GM15510 (cell line): ENCODE data around the gene SPR.

Experiments
- POLR2A ChIP-seq: IDR thresholded peaks from 3 replicates; pipeline ENCODE4 v1.6.1; 2011; ENCODE audit warnings: borderline replicate concordance; ENCODE audit not compliant: insufficient read length; ENCODE audit errors: extremely low read depth

The SPR gene

DNA sequence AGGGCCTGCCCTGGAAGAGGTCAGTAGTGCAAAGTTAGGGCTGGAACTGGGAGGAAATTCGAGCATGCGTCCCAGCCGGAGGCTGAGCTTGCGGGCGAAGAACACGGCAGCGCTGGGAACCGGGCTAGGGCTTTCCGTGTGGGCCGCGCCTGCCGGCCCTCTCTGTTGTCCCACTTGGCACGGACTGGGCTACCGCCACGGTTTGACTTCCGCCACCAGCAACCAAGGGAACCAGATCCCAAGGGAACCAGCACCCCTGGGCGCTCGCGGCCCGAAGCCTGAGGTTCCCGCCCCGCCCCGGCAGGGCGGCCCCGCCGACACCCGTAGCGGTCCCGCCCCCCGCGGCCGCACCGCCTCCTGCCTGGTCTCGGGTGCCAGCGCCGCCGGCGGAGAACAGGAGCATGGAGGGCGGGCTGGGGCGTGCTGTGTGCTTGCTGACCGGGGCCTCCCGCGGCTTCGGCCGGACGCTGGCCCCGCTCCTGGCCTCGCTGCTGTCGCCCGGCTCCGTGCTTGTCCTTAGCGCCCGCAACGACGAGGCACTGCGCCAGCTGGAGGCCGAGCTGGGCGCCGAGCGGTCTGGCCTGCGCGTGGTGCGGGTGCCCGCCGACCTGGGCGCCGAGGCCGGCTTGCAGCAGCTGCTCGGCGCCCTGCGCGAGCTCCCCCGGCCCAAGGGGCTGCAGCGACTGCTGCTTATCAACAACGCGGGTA is at the start of gene SPR:
Gene SPR, plus strand, starts transcription at position 377 of the 708 bp plus-strand sequence. Its CDS starts 25 bp downstream, at position 402.
- TF ChIP-seq POLR2A, result peak; percentile 35

DNA sequence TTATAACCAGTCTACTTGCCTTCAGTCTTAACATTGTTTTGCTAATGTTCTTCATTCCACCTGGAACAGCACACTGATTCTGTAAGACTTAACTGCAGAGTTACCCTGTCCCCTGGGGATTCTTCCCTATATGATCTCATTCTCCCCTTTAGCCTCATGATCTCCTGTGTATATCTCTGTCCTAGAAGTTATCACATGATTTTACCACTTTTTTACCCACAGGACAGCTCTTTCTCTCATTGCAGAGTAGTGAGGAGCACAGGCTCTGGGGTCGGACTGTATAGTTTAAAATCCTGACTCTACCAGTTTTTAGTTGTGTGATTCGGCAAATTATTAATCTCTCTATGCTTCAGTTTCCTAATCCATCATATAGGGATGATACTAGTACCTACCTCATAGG is 47.1 kb upstream of the SPR start:
- TF ChIP-seq POLR2A, result no peak

DNA sequence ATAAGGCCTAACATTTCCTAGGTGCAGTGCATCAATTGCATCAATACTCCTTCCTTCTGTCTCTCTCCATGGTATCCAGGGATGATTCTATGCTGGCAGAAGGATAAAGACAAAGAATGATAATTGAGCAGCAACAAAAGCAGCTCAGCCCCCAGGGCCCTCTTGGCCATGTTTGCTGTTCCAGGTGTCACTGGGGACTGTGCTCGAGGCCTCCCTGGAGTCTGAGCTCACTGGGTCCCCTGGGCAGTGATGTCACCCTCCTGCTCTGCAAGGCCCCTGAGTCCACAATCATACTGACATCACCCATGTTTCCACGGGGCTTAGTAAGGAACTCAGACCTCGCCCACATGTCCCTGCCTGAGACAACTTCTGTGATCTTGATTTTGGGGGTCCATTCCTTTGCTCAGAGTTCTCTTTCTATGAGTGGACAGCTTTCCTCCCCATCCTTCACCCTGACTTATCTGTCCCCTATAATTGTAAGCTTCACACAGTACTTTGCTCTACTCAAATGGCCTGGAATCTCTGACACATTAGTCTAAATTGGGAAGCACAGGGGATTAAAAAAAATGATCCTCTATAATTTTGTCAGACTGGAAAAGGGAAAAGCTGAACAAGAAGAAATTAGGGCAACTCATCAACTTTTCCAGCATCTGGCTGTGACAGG is 45.6 kb upstream of the SPR start:
- no peak for TF ChIP-seq POLR2A

DNA sequence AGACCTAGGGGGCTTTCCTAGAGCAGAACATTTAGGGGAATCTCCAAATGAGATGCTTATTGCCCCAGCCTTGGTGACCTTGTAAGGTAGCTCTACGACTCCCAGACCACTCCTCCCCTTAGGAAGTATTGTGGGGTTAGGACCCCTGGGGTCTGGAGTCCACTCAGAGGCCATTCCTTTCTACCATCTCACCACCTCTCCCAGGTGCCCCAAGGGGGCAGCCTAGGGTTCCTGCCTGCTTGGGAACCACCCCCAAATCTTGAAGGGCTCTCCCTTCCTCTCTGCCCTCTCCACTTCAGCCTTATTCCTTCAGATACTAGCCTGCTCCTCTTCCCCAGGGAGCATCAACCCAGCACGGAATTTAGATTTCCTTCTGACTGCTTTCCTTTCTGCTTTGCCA is 43.9 kb upstream of the SPR start:
- TF ChIP-seq POLR2A, result no peak

DNA sequence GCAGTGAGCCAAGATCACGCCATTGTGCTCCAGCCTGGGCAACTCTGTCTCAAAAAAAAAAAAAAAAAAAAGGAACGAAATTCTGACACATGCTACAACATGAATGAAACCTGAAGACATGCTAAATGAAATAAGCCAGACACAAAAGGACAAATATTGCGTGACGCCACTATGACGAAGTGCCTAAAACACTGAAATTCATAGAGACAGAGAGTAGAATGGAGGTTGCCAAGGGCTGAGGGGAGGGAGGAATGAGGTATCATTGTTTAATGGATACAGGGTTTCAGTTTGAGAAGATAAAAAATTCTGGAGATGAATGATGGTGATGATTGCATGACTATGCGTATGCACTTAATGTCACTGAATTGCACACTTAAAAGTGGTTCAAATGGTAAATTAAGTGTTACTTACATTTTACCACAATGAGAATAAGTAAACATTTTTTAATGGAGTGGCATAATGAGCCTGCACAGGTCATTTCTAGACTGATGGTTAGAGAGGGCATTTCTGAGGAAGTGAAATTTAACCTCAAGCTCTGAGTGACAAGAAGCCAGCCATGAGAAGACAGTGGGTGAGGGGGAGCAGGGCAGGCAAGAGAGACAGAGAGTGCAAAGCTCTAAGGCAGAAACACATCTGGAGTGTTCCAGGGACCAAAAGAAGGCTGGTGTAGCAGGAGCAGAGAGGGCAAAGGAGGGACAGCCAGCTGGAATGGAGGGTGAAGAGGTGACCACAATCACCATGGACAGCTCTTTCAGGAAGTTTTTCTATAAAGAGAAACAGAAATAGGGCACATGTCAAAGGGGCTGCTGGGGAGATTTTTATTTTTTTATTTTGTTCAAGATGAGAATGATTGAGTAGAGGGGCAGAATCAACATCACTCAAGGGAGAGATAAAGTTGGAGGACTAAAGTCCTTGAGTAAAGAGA is 40.8 kb upstream of the SPR start:
- no peak for TF ChIP-seq POLR2A

DNA sequence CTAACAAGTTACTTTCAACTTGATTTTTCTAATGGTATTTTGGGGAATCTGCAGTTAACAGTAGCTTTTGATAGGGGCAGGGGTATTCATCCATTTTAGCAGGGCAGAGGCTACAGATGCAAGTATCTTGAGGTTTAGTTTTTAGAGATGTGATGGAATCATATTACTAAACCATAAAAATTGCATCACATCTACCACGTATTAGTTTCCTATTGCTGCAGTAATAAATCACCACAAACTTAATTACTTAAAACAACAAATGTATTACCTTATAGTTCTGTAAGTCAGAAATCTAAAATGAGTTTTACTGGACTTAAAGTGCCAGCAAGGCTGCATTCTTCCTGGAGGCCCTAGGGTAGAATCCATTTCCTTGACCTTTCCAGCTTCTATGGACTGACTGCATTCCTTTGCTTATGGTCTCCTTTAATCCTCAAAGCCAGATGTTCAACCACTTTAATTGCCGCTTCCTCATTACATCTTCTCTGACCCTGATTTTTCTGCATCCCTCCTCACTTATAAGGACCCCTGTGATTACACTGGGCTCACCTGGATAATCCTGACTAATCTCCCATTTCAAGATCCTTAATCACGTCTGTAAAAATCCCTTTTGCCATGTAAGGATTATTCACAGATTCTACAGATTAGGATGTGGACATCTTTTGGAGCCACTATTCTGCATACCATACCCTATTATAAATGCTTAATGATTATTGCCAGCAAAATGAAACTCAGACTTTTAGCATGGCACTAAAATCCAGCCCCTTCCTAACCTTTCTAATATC is 39.5 kb upstream of the SPR start:
- TF ChIP-seq POLR2A, result no peak

DNA sequence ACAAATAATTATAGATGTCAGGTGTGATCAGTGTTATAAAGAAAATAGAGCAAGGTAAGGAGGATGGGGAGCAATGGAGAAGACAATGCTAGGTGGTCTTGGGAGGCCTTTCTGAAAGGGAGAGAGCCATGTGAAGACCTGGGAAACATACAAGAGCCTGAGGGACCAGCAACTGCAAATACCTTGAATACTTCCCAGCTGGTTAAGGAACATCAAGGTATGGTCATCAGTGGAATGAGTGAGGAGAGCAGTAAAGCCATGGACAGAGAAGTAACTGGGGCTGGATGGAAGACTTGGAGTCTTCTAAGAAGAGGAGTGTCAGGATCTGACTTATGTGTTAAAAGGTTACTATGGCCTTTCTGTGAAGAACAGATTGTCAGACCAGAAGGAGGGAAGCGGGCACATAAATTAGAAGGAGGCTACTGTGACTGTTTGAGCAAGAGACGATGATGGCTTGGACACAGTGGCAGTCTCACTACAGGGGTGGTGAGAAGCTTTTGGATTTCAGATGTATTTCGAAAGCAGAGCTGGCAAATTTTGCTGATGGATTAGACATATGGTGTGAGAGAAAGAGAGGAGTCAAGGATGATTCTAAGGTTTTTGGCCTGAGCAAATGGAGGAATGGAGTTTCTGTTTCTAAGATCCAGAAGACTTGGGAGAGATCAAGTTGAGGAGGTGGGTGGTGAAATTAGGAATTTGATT is 38.6 kb upstream of the SPR start:
- TF ChIP-seq POLR2A, result no peak

DNA sequence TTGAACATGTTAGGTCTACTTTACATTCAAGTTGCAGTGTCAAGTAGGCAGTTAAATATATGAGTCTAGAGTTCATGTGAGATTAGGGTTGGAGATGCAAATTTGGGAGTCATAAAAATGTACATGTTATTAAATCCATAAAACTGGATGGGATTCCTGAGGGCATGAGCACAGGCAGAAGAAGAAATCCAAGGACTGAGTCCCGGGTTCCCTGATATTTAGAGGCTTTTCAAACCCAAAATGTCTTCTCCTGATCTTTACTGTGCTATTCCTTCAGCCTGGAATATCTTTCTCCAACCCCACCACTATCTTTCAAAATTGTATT is 38.1 kb upstream of the SPR start:
- no peak for TF ChIP-seq POLR2A

DNA sequence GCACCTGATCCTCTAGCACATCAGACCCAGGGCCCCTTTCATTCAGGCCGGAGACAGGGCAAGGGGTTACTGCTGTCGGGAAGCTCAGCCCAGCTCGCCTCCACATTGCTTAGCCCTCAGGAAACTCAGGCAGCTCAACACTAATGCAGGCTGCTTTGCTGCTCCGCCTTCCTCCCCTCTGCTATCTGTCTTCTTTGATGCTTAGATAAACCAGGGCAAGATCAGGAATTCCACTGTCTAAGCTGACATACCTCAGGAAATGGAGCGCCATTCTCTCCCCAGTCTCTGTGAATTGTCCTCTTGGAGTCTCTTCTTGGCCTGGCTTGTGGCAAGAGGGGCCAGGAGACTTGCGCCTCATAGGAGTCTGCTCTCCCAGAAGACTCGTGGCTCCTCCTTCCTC is 35.9 kb upstream of the SPR start:
- TF ChIP-seq POLR2A, result no peak

DNA sequence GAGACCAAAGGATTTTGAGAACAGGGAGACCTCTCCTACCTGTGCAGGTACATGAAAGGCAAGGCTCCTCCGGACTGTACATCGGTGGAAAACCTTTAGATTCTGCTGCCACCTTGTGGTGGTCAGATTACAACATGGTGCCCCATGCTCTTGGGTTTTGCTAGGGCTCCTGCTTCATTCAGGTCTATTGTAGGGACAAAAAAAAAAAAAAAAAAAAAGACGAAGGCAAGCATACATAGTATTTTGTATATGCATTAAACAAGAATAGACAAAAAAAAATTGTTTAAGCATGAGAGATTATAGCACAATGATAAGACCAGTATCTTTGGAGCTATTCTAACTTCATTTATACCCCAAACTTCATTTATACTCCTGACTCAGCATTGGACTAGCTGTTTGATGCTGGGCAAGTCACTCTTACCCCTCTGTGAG is 27.4 kb upstream of the SPR start:
- no peak for TF ChIP-seq POLR2A

DNA sequence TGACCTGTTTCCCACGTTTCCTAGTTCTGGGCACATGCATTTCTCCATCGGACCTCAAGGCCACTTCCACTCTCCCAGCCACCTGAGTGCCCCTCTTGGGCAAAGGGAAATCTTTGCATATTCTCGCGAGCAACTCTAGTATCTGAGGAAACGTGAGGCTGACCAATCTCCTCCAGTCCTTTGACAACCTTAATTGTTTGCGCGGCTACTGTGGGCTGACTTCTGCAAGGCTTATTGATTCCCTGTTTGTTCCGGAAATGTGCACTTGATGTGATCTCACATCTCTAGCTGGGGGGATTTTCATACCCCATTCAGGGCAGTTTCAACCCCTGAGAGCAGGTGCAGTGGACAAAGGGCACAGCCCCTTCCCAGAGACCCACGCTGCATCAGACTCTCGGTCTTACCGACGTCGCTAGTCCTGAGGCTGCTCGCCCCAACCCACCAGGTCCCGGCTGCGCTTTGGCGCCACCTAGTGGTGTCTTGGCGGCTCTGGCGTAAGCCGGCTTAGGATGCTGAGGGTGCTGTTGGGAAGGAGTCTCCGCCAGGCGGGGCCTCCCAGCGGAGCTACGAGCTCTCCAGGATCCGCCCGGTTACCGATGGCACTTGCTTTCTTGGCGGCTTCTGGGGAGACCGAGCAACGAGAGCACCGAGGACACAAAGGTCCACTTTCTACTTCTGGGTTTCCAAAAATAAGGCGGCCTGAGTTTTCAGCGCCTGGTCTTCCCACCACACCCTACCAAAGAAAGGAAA is 24.8 kb upstream of the SPR start:
- no peak for TF ChIP-seq POLR2A

DNA sequence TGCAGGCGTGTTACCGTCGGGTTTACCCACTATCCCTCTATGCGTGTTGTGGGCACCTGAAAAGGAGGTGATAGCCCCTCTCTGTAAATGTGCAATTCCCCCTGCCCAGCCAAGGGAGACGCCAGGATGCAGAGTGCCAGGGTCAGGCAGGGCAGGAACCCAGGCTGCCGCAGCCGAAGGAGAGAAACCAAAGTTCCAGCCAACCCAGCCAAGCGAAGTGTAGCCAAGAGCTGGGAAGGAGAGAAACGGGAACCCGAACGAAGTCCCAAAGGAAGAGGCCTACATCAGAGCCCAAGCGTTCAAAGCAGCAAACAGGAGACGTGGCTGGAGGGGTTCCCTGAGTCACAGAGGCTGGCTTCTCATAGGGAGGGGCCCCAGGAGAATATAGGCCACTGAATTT is 24.2 kb upstream of the SPR start:
- no peak for TF ChIP-seq POLR2A

DNA sequence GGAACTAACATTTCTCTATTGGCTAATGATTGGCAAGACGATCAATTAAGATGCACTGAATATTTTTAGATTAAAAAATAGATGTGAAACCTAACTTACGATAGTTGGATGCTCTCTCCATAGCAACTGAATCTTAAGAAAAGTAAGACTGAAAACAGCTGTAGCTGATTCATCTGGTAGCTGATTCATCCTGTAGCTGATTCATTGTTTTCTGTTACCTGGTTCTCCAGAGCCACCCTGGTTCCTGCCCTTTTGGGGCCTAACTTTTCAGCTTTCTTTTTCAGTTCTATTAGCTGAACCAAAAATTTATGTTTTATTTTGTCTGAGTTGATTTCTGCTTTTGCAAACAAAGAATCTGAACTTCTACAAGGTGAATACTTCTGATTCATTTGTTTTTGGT is 22.7 kb upstream of the SPR start:
- TF ChIP-seq POLR2A, result no peak

DNA sequence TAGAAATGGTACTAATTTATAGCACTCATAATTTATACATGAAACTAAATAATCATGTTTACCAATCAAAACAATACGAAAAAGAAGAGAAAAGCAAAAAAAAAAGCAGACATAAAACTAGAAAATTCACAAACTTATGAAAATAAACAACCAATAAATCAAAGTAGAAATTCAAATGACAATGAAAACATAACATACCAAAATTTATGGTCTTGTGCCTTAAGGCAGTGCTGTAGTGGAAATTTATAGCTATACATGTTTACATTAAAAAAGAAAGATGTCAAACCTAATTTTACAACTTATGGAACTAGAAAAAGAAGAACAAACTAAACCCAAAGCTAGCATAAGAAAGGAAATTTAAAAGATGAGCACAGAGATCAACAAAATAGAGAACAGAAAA is 16.1 kb upstream of the SPR start:
- TF ChIP-seq POLR2A, result no peak

DNA sequence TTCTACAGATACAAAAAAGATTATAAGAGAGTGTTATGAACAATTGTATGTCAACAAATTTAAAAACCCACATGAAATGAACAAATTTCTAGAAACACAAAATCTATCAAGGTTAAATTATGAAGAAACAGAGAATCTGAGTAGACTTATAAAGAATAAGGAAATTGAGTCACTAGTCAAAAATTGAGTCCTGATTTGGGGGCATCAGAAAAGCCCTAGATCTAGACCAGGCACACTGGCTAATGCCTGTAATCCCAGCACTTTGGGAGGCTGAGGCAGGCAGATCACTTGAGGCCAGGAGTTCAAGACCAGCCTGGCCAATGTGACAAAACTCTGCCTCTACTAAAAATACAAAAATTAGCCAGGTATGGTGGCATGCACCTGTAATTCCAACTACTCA is 15.3 kb upstream of the SPR start:
- TF ChIP-seq POLR2A, result no peak
